Kidney capillary endothelial cell (primary cell): ENCODE measurements around the gene TMEM61.
A peak's percentile ranks its signal among the peaks of the same experiment; 100 is the strongest.
"Not testable (repeated sequence)": the region's sequence is repeated elsewhere in the genome, so short reads cannot be mapped to it uniquely, and the experiment has no call there.

ENCODE experiments used
- DNase-seq: peaks from one replicate; pipeline ENCODE4 v3.0.0-alpha.2; 2018; ENCODE audit warnings: low spot score

TMEM61 gene

DNA sequence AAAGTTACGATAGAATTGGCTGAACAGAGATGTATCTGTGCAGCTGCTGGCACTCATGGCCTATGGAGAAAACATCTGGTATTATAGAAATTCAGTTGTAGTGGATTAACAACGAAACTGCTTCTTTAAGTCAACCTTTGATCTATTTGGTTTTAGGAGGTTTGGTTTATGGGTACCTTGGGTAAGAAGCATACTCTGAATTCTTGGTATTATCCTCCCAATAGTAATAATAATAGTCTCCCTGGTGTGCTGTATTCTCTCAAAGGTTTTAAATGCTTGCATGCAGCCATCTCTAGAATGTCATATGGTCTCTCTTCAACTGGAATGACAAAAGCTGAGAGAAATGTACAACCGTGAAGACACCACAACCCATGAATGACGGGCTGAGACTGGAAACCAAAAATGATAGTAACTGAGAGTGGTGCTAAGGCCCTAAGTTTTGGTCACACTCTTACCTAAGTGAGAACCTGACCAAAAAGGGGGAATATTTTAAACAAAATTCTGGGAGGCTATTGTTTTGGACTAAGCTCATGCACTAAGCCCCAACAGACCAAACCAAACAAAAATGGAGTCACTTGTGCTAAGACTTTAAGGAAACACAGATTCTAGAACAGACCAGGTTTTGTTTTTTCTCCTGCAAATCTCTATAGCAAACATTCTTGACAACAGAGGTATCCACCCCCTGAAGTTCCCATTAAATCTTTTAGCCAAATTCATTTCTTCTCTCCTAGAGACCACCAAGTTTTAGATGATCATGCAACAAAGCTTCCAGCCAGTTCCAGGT is 17.6 kb upstream of the TMEM61 start:
- DNase-seq: no peak

DNA sequence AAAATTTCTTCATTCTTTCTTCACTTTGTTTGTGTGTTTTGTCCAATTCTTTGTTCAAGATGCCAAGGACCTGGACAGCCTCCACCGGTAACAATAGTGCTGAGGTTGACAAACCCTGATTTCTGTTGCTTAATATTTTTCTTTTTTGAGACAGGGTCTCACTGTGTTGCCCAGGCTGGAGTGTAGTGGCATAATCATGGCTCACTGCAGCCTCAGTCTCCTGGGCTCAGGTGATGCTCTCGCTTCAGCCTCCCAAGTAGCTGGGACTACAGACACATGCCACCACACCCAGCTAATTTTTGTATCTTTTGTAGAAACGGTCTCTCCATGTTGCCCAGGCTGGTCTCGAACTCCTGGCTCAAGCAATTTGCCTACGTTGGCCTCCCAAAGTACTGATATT is 16.6 kb upstream of the TMEM61 start:
- DNase-seq: not testable (repeated sequence)

DNA sequence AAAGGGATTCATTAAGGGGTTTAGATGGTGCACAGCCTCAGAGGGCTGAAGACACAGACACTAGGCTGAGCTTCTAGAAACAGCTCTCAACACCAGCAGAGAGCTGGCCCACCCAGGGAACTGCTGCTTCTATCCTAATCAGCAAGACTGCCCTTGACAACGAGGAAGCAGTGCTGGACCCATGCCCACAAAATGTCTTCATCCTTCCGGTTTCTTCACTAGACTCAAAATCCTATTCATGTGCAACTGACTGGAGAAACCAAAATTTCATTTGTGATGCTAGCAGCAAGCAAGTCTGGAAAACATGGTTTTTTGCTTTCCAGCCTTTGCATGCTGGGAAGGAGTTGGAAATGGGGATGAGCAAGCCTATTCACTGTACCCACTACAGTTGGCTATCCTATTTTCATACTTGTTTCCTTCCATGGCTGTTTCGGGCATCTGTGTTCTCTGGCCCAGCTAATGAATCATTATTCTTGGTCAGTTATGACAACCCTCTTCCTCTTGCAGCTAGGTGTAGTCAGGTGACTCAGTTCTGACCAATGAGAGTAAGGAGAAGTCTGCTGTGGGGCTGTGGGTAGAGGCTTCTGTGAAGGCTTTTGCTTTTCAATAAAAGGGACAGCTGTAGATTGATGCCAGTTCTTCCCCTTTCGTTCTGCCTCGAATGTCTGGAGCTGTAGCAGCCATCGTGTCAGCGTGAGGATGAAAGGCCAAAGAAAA is 14.6 kb upstream of the TMEM61 start:
- DNase-seq: peak; percentile 80

DNA sequence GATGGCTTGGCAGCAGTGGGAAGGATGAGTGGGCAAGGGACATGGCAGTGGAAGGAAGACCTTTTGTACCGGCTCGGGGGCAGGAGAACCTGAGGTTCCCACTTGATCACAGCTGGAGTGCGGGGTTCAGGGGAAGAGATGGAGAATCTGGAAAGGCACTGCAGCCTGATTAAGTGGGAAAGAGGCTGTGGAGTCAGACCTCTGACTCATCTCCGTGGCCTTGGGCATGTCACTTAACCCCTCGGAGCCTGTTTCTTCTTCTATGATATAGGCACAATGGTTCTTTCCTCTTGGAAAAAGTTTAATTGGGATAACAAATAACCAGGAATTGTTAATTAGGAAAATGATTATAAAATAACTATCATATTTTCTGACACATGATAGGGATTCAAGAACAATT is 13.1 kb upstream of the TMEM61 start:
- peak; percentile 56 for DNase-seq

DNA sequence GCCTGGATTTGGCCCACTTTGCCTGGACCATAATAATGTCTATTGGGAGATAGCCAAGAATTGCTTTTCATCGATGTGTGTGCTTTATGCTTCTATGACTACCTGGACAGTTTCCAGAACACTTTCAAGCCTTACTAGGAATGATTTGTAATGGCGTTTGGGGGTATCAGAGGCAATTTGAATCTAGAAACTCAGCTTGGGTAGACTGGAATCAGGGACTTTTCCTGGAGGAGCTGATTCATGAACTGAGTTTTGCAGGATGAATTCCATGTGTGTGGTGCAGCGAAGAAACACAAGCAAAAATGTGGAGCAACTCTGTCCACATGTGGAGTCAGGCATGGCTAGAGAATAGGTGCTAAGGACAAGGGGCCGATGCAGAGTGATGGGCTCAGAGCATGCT is 11.9 kb upstream of the TMEM61 start:
- DNase-seq: no peak

DNA sequence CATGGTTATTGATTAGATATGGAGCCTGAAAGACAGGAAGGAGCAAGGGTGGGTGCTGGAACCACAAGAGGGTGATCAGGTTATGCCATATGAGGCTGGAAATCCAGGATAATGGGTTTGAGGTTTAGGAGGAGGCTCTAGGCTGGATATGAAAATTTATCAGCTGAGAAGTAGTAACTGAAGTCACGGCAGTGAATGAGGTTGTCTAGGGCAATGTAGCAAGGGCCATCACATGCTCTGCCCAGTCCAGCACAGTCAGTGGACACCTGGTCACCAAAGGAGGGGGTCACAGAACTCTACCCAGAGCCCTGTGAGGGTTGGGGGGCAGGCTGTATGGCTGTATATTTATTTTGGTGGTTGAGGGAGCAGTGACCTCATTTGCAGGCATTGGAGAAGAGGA is 10.5 kb upstream of the TMEM61 start:
- no peak for DNase-seq

DNA sequence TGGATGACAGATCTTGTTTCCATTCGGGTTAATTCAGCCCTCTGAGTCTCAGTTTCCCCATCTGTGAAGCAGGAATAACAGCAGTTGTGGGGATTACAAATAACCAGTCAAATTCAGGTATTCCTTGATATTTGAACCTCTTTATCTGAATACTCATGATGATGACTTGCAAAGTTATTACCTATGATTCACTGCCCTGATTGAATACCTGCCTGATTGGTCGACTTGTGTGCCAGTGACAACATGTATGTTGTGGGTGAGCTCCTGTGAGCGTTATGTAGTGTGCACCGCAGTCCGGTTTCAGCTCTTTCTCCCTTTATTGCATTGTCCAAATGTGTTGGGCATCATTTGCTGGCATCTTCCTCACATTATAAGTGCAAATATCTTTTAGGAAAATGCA is 9.5 kb upstream of the TMEM61 start:
- DNase-seq: no peak

DNA sequence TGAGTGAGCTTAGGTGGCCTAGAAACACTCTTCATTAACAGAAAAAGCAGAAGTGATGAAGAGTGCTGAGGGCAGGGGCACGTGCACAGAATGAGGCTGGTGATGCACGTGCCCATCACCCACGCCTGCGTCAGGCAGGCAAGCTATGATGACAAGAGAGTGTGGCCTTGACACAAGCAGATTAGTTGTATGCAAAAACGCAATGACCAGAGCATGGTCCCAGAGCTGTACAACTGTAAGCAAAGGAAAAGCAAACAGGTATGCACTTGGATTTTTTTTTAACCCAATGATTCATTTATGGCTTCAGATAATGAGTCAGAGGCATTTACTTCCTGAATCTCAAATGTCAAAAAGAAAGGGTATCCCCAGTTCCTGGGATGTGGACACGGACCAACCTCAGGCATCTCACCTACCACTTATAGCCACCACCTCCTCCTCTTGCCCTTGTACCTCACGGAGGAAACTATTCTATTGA is 9.1 kb upstream of the TMEM61 start:
- DNase-seq: peak; percentile 38

DNA sequence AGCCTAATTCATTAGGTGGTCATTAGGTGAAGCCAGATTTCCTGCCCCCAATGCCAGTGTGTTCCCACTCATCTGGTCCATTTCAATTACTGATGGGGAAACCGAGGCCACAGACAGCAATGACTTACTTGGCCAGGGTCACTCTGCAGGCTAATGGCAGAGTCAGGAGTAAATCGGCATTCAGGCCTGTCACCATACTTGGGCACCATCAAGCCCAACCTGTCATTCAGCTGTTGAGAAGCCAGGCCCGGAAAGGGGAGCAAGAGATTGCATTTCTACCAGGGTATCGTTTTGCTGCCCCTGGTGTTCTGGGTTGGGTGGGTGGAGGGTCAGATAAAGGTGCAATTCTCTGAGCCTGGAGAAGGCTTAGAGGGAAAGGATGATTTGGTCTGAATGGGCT is 8.0 kb upstream of the TMEM61 start:
- no peak for DNase-seq

DNA sequence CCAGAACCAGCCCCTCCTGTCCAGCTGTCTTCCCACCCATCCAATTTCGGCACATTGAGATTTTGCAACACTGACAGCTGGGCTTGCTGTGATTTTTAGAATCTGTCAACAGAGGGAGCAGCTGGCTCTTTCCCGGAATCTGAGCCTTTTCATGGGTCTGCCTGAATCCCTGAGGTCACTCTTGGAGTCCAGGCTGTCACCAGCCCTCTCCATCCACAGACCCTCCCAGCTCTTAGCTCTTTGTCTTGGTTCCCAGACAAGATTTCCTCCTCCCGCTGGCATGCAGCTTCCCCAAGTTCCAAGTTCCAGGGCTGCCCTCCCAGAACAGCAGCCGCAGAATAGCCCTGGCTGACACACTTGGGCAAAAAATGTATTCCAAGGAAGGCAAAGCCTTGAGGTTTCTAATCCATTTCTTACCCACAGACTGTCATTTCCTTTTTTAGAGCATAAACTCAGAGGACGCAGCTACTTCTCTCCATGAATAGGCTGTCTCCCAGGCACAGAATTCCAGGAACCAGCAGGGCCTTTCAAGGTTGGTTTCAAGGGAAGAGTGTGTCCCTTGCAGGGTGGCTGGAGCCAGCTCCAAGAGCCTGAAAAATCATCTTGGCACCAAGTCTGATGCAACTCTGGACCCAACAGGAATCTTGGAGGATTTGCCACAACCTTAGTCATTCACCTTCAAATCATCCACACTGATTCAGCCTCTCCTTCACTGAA is 7.1 kb upstream of the TMEM61 start:
- no peak for DNase-seq

DNA sequence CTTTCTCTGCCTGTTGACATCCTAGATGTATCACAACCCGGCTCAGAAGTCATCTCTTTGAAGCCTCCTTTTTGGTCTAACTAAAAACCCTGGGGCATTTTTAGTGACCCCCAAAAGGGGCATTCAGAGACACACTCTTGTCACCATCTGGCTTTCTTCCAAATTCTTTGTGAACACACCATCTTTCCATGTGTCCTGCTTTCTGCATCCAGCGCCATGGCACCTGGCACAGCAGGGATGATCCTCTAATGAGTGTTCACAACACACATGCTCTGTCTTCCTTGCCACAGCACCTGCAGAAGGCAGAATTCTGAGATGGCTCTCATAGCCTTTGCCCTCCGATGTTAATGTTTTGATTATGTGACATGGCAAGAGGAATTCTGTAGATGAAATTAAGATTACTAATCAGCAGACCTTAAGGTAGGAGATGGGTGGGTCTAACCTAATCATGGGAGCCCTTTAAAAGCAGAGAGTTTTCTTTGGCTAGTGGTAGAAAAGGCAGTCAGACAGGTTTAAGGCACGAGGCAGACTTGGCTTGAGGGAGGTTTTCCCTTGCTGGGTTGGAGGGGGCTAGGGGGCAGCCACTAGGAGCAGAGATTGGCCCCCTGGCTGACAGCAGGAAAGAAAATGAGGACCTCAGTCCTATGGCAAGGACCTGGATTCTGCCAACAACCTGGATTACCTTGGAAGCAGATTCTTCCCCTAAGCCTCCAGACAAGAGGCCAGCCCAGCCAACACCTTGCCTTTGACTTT is 4.9 kb upstream of the TMEM61 start:
- DNase-seq: no peak

DNA sequence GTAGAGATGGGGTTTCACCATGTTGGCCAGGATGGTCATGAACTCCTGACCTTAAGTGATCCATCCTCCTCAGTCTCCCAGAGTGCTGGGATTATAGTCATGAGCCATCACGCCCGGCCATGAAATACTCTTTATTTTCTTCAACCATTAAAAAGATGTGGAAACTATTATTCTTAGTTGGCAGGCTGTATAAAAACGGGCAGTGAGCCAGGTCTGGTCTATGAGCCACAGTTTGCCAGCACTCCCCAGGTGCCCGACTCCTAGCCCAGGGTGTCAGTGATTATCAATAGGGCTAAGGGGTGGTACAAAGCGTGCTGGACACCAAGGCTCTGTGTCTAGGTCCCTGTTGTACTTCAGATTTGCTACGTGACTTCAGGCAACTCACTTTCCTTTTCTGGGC is 3.7 kb upstream of the TMEM61 start:
- DNase-seq: no peak

DNA sequence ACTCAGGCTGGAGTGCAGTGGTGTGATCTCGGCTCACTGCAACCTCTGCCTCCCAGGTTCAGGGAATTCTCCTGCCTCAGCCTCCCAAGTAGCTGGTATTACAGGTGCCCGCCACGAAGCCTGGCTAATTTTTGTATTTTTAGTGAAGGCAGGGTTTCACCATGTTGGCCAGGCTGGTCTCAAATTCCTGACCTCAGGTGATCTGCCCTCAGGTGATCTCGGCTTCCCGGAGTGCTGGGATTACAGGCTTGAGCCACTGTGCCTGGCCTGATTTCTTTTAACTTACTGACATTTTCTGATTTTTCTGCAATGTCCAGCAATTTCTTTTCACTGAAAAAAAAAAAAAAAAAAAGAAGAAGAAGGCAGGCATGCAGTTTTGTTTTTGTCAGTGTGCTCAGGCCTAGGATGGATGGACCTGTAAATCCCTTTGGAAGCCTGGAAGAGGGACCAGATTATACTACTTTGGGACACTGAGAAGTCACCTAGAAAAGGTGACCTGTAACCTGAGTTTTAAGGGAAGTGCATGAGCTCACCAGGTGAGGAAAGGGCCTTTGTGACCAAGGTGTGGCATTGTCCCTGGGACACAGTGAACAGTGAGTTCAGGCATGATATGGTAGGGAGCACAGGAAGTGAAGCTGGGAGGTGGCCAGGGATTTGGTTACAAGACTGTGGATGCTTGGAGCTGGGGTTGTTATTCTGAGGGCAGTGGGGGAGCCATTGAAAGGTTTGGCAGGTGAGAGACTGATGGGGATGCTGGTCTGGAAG is 2.7 kb upstream of the TMEM61 start:
- DNase-seq: no peak

DNA sequence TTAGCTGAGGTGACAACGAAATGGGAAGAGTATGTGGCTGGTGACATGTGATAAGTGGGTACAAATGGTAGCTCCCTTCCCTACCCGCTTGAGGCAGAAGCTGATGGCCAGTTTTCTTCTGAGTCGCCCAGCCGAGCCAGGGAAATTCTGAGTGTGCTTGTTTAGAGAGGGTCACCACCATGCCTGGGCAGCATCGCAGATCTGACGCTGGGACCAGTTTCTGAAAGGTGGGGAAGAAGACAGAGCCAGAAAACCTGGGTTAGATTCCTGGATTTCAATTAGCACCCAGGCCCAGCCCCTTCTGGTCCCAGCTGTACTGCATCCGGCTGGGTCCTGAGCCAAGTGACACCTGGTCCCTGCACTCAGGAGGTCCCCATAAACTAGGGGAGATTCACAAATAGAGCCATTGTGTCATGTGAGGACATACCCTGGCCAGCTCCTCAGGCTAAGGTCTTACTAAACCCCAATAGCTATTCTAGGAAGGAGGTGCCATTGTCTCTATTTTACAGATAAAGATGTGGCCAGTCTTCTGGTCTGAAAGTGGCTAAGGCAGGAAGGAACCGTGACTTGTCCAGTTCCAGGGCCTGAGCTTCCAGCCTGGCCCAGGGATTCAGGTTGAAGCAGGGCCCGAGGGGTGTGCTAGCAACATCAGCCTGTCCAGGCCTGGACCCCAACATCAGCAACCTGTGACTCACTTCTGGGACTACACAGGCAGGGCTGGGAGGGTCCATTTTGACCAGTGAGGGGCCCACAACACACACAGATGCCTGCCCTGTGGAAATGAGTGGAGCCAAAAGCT is 1.7 kb upstream of the TMEM61 start:
- DNase-seq: no peak

DNA sequence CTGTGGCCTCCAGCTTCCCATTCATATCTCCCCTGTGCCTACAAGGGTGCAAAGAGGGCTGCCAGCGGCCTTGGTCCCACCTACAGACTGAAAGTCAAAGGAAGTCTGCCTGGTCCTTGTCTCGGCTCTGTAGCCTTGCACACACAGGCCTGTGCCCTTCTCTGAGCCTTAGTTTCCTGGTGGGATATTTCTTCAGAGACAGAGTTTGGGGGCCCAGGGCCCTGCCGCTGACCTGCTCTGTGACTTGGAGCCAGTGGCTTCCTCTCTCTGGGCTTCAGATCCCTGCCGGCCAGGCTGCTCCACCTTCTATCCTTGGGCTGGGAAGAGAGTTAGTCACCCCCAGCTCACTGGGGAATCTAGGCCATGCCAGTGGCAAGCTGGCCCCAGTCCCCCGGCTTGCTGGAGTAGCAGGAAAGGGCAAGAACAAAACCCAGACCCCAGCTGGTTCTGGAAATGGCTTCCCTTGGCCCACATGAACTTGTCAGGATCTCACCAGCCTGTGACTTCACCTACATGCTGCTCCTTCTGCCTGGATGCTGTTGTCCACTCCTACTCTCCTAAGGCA is 1.0 kb upstream of the TMEM61 start:
- no peak for DNase-seq

DNA sequence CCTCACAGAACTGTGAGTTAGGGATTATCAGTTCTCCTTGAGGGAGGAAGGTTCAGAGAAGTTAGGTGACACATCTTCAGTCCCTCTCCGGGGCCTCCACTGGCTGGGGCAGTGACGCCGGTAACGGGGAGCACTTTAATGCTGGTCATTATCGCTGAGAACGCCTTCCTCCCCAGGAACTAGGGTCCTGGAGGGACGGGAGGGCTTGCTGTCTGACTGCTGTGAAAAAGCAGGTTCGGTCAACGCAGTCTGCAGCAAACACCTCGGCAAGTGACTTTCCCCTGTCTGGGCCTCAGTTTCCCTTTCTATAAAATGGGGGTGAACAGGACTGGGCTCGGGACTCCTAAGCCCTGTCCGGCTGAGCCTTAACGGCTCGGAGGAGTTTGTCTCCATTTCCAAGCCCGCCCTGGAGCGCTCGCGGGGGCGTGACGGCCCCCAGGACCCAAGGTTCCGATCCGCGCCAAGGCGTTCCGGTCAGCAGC is 341 bp upstream of the TMEM61 start:
- no peak for DNase-seq

DNA sequence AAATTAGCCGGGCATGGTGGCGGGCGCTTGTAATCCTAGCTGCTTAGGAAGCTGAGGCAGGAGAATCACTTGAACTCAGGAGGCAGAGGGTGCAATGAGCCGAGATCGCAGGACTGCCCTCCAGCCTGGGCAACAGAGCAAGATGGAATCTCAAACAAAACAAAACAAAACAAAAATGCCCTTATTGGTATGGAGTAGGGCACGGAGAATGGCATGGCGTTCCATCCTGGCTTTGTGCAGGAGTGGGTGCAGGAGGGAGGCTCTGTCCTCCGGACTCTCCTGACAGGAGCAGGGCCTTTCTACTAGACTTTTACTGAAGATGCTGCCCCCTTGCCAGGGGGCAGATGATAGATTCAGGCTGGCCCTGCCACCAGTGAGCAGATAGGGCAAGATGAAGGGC is 1.0 kb downstream of the TMEM61 start:
- no peak for DNase-seq

DNA sequence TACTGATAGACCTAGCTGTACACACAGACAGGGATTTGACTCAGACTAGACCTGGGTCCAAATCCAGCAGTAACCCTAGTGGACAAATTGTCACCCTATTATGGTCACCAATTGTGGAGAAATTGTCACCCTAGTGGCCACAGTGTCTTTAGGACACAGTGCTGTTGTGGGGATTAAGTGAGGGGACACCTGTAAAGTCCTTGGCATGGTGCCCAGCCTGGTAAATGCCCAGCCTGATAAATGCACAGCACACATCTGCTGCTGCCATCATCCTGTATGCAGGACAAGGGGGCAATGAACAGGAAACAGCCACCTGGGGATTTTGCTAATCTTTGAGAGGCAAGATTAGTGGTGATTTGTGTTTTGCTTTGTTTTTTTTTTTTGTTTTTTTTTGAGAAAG is 2.3 kb downstream of the TMEM61 start:
- no peak for DNase-seq

DNA sequence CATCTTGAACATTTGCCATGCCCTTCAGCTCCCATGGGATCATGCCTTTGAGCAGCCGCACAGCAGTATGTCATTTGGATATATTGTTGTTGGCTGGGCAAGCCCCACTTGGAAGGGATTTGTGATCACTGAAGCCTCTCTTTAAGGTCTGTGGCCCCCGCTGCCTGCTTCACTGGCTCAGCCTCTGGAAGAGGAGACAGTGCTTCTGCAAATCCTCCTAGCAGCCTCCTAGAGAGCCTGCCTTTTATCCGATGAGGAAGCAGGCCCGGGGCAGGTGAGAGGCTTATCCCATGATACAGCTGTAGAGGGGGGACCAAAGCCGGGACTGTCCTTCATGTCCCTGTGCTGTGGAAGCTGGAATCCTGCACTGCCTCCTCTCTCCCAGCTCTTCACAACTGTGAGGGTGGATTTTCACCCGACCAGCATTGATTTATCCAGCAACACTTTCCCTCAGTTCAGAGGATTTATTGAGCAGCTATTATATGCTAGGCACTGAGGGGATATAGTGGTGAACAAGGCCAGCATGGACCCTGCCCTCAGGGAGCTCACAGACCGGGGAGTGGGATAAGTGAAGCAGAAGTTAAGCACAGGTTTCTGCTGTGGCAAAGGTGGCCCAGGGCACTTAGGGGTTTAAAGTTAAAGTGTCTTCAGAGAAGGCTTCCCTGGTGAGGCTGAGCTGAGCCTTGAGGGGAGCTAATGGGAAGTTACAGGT is 3.9 kb downstream of the TMEM61 start:
- DNase-seq: no peak

DNA sequence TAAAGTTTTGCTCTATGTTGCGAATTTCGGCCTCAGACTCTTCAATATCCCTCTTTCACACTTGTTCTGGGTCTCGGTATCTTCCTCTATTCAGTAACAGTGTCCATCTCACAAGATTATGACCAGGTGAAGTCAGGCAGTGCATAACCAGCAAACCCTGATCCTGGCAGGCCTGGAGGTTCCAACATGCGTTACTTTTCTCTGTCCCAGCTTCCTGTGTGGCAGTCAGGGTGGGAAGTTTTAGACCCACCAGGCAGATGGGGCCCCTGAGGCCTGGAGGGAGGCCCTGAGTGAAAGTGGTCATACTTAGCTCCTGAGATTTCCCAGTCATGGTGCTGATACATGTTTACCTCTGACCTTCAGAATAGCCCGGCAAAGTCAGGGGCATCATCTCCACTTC is 5.1 kb downstream of the TMEM61 start:
- no peak for DNase-seq
